Suppressor macrophage (primary cell): Measurements from ENCODE around the gene BARX2.

Experiments
- DNase-seq, 4 experiments: peaks; one replicate each; pipeline ENCODE4 v3.0.0-alpha.2; 2020 to 2022

Gene BARX2

GRCh38 chr11:129440028-129440713, 64.5 kb downstream of the BARX2 start:
- no peak for DNase-seq

- DNase-seq: no peak
Measured at GRCh38 chr11:129442171-129442570, 66.5 kb downstream of the BARX2 start.

GRCh38 chr11:129443276-129443675, 67.6 kb downstream of the BARX2 start:
- no peak for DNase-seq

DNA sequence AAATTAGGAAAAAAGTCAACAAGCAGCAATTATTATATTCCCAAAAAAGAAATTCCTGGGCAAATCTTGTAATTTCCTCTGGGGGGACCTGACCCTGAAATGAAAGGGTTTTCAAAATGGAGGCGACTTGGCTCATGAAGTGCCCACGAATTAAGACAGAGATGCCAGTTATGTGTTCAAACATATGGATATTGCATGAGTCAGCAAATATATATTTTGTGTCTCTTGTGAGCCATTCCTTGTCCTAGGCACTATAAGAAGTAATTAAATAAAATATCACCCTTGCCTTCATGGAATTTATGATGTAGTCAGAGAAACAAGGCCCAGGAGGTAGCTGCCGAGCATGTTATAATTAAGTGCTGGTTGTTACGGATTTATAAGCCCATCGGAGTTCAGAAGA, 68.6 kb downstream of the BARX2 start:
- no peak for DNase-seq

- DNase-seq: no peak
Measured at GRCh38 chr11:129445226-129445625, 69.6 kb downstream of the BARX2 start.

GRCh38 chr11:129446572-129446971, 70.9 kb downstream of the BARX2 start:
- DNase-seq: no peak

DNA sequence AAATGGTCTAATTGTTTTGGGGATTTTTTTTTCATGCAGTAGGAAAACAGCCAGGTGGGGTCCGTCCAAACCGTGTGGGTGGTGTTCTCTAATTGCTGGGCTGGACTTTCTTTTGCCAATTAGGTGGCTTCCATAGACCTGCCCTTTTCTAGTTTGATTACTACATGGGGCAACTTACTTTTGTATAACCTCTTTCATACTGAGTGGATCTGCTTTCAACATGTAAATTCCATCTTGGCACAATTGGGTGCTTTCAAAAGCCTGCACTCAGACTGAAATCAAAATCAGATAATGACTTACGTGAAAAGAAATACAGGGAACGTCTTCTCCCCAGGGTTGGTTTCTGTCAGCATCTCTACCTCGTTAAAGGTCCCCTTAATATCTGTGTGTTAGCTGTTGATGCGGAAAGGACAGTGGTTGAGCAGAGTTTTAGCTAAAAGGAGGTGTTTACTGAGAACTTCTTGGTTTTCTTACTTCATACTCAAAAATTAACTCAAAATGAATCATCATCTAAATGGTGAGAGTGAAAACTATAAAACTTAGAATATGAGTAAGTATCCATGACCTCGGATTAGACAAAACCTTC, 72.1 kb downstream of the BARX2 start:
- no peak for DNase-seq

DNA sequence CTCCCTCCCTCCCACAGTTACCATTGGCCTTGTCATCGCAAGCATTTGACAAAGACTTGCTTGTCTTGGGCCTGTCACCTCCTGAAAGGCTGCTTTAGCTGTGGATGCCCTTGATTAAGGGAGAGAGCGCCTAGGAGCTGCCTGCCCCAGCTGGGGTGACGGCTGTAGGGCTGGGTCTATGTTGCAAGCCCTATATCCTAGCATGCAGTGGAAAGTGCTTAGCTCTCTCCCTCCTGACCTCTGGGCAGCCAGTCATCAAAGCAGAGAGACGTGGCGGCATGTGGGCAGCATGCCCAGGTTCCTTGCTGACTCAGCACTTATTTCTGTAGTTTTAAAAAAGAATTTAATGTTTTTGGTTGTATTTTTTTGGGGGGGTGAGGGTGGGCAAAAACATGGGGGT, 75.9 kb downstream of the BARX2 start:
- no peak for DNase-seq

DNA sequence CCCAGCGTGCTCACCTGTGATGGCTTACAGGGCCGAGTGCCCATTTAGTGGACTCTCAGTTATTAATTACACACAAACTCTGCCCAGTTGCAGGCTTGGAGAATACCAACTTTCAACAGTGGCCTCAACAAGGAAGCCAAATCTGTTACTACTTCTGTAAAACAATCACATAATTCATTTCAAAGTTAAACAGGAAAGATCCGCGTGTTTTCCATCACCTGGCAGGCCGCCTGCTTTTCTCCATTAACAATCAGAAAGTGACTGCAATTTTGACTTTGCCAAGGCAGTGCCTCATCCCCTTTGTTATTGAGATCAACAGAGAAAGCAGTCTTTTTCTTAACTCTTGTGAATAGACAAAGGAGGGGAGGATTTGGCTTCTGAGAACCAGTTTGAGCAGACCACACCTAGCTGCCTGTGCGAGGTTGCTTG, 77.7 kb downstream of the BARX2 start:
- no peak for DNase-seq

DNA sequence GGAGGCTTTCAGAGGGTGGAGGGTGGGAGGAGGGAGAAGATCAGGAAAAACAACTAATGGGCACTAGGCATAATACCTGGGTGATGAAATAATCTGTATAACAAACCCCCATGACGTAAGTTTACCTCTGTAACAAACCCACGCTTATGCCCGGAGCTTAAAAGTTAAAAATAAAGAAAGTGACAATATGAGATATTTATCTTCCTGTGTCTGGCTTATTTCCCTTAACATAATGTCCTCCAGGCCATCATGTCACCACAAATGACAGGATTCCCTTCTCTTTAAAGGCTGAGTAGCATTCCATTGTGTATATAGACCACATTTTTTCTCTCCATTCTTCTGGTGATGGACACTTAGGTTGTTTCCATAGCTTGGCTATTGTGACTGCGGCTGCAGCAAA, 79.5 kb downstream of the BARX2 start:
- DNase-seq: no peak

DNA sequence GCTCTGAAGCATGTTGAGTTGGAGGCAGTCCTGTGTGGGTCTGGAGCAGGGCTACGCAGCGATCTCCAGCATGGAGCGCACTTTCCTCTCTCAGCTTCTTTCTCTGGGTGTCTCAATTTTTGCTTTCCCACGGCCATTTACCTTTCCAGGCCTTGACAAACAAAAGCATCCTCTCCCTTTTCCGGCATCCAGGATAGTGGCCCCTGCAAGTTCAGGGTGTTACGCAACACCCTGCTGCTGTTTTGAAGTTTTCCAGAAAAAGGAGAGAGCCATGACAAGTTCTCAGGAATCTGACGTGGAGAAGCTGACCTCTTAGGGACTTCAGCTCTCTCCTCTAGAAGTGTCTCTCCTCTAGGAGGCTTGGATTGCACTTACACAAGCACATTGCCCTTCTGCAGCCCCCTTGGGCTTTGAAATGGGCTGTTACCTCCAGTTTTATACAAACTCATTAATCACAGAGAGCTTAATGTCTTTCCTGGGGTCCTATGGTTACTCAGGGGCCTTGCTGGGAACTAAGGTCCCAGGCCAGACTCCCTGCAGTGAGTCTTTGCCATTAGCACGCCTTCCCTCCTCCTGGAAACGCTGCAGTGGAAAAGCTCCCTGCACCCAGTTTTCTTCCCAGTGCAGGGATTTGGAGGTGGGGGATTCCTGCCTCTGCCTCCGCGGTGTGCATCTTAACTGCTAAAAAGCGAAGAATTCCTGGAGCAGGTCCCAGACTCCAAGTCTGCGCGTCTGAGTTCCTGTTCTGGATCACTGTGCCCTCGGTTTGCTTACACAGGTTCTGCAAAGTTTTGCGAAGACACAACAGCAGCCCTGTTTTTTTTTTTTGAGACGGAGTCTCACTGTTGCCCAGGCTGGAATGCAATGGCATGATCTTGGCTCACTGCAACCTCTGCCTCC, 80.4 kb downstream of the BARX2 start:
- DNase-seq: no peak

DNA sequence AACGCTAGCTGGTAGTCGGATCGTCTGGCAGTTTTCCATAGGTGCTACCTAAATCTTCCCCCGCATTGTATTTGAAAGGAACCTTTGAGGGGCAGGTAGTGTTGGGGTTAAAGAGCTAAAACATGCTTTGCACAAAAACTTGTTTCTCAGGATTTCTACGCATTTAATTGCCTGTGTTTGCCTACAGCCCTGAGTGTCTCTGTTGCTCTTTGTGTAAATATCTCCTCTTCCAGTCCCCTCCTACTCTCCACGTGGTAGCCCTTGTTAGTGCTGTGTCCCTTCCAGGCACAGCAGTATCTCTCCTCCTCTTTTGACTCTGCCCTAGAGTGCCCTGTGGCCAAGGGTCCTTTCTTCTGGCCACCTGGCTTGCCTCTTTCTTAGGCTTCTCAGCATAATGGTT, 81.7 kb downstream of the BARX2 start:
- DNase-seq: no peak

- no peak for DNase-seq
Measured at GRCh38 chr11:129458278-129458677, 82.6 kb downstream of the BARX2 start.

- DNase-seq: no peak
Measured at GRCh38 chr11:129458756-129459535, 83.3 kb downstream of the BARX2 start.

GRCh38 chr11:129460714-129461113, 85.1 kb downstream of the BARX2 start:
- DNase-seq: no peak

- no peak for DNase-seq
Measured at GRCh38 chr11:129484068-129484467, 108.4 kb downstream of the BARX2 start.

GRCh38 chr11:129489249-129489648, 113.6 kb downstream of the BARX2 start:
- DNase-seq: no peak

GRCh38 chr11:129490004-129490403, 114.4 kb downstream of the BARX2 start:
- no peak for DNase-seq

- DNase-seq: no peak
Measured at GRCh38 chr11:129493746-129494145, 118.1 kb downstream of the BARX2 start.
